Nephron progenitor cell (in vitro differentiated cells): ENCODE data around the gene PDGFRB.

ENCODE experiments used
- DNase-seq: peaks from one replicate; pipeline ENCODE4 v3.0.0; 2021
- H3K27ac Mint-ChIP-seq: 2 replicates; pipeline ENCODE4 v1.8.0; 2021; ENCODE audit warnings: mild to moderate bottlenecking, moderate library complexity, mixed read lengths
- H3K27me3 Mint-ChIP-seq: 2 replicates; pipeline ENCODE4 v1.8.0; 2021; ENCODE audit warnings: mild to moderate bottlenecking, low read depth, mixed read lengths; ENCODE audit not compliant: poor library complexity
- H3K36me3 Mint-ChIP-seq: 2 replicates; pipeline ENCODE4 v1.8.0; 2021; ENCODE audit warnings: low read depth, mixed read lengths
- H3K4me1 Mint-ChIP-seq: 2 replicates; pipeline ENCODE4 v1.8.0; 2021; ENCODE audit warnings: mixed read lengths
- H3K4me3 Mint-ChIP-seq: 2 replicates; pipeline ENCODE4 v1.8.0; 2021; ENCODE audit warnings: mild to moderate bottlenecking, moderate library complexity, mixed read lengths
- H3K9me3 Mint-ChIP-seq: 2 replicates; pipeline ENCODE4 v1.8.0; 2021; ENCODE audit warnings: mild to moderate bottlenecking, moderate library complexity, mixed read lengths
- TF ChIP-seq, protein P1 (sequence below): fragments of 200-600 bp; sonication (generic); IDR thresholded peaks from 2 replicates; pipeline ENCODE4 v1.5.0; 2021; ENCODE audit warnings: antibody characterized with exemption

The PDGFRB gene

DNA sequence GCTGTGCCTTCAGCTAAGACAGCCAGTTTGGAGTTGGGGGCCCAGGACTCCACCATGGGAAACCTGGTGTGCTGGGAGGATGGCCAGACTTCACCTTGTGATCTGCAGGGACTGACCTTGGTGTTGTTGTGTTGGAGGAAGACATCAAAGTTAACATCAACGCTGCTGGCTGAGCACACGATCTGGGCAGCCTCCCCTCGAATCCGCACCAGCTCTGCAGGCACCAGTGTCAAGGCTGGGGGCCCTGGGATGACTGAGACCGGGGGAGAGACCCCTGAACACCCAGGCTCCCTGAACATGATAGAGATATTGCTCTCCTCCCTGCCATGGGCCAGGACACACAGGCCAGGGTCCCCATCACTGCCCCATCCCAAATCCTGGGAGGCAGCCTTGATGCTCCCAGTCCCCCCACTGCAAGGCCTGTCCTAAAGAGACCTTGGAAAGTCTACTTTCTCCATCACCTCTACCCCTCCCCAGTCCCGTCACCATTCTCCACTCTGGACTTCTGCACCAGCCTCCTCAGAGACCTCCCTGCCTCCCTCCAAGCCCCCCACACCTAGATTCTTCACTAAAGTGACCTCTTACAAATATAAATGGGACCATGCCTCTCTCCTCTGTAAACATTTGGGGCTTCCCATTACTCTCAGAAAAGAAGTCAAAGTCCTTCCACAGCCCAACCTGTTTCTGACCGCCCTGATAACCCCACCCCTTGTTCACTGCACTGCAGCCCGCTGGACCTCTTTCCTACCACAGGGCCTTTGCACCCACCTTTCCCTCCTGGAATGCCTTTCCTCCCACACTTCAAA lies 77.4 kb downstream of the PDGFRB start:
- peaks cover 5% of the 10 kb centered on the region for H3K27me3 Mint-ChIP-seq
- no peaks in the 10 kb centered on the region for H3K9me3 Mint-ChIP-seq
- no peak overlapping the region for H3K4me3 Mint-ChIP-seq
- no peaks in the 10 kb centered on the region for H3K36me3 Mint-ChIP-seq
- DNase-seq, result no peak
- TF ChIP-seq, protein P1, sequence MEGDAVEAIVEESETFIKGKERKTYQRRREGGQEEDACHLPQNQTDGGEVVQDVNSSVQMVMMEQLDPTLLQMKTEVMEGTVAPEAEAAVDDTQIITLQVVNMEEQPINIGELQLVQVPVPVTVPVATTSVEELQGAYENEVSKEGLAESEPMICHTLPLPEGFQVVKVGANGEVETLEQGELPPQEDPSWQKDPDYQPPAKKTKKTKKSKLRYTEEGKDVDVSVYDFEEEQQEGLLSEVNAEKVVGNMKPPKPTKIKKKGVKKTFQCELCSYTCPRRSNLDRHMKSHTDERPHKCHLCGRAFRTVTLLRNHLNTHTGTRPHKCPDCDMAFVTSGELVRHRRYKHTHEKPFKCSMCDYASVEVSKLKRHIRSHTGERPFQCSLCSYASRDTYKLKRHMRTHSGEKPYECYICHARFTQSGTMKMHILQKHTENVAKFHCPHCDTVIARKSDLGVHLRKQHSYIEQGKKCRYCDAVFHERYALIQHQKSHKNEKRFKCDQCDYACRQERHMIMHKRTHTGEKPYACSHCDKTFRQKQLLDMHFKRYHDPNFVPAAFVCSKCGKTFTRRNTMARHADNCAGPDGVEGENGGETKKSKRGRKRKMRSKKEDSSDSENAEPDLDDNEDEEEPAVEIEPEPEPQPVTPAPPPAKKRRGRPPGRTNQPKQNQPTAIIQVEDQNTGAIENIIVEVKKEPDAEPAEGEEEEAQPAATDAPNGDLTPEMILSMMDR, result no peak
- H3K4me1 Mint-ChIP-seq, result peaks cover 42% of the 10 kb centered on the region
- peak overlapping the region; percentile 36 for H3K27ac Mint-ChIP-seq

DNA sequence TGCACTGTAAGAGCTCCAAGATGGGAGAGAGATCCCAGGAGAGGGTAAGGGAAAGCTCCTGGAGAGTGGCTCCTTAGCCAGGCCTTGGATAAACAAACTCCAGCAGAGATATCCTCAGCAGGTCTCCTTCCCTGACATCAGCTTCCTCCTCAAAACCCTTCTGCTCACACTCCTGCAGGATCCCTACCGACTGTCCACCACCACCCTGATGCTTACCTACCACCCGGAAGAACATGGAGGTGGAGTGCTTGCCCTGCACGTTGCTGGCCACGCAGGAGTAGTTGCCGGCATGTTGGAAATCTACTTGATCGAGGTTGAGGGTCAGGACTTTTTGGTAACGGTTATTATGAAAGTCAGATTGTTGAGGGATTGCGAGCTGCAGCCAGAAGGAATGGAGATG lies 78.6 kb downstream of the PDGFRB start:
- H3K27me3 Mint-ChIP-seq, result peaks cover 9% of the 10 kb centered on the region
- H3K9me3 Mint-ChIP-seq, result peaks cover 4% of the 10 kb centered on the region
- H3K27ac Mint-ChIP-seq, result no peak overlapping the region
- no peak for DNase-seq
- no peak overlapping the region for H3K4me3 Mint-ChIP-seq
- no peaks in the 10 kb centered on the region for H3K36me3 Mint-ChIP-seq
- TF ChIP-seq, protein P1, result no peak
- H3K4me1 Mint-ChIP-seq, result peaks cover 31% of the 10 kb centered on the region

DNA sequence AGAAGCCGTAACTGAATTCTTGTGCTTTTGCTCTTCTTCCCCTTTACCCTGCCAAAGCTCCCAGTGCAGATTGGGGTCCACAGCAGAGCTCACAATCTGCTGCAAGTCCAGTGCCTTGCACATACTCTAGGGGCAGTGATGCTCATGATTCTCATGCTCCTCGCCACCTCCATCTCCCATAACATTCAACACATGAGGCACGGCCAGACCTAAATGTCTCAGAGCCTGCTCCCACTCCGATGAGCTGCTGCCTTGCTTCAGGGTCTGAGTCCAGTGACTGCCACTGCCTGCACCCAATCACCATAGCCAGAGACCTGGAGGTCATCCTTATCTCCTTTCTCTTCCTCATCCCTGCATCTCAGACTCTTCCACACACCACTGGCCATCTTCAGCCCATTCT lies 79.8 kb downstream of the PDGFRB start:
- Mint-ChIP-seq H3K4me1 (peaks cover 18% of the 10 kb centered on the region), H3K4me3 (no peak overlapping the region), H3K36me3 (no peaks in the 10 kb centered on the region), H3K9me3 (peaks cover 4% of the 10 kb centered on the region), H3K27ac (no peak overlapping the region), H3K27me3 (peaks cover 9% of the 10 kb centered on the region)
- TF ChIP-seq, protein P1, result no peak
- DNase-seq, result no peak

DNA sequence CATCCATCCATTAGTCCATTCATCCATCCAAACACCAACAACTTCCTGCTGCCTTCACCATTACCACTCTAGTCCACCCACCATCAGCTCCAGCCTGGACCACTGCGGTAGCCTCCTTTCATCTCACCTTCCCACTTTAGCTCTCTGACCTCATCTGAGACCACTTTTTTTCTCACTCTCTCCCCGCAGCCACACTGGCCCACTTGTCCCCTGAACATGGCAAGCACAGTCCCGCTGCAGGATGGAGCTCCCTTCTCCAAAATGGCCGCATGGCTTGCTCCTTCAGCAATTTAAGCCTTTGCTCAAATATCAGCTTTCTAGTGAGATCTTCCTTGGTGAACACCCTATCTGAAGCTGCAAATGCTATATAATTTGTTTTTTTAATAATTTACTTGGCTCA lies 80.4 kb downstream of the PDGFRB start:
- Mint-ChIP-seq H3K27ac (no peak overlapping the region), H3K9me3 (peaks cover 4% of the 10 kb centered on the region), H3K4me1 (peaks cover 14% of the 10 kb centered on the region), H3K27me3 (peaks cover 9% of the 10 kb centered on the region), H3K4me3 (no peak overlapping the region), H3K36me3 (no peaks in the 10 kb centered on the region)
- no peak for DNase-seq
- TF ChIP-seq, protein P1, result no peak

DNA sequence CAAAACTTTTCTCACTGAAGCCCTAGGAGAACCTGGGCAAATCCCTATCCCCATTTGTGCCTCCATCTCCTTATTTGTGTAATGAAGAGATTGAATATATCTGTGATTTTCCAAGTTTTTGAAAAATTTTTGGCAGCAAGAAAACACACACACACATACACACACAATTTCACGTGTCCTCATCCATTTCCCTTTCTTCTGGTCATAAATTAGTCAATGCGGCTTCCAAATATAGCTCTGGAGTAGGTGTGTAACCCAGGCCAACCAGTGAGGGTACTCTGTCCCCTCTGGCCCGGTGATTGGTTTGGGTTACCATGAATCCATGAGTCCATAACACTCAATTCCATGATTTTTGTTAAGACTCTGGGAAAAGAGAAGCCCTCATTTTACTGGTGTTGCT lies 82.0 kb downstream of the PDGFRB start:
- peaks cover 6% of the 10 kb centered on the region for H3K4me1 Mint-ChIP-seq
- H3K9me3 Mint-ChIP-seq, result peaks cover 4% of the 10 kb centered on the region
- DNase-seq, result no peak
- H3K36me3 Mint-ChIP-seq, result no peaks in the 10 kb centered on the region
- no peak overlapping the region for H3K27ac Mint-ChIP-seq
- H3K27me3 Mint-ChIP-seq, result peaks cover 6% of the 10 kb centered on the region
- no peak overlapping the region for H3K4me3 Mint-ChIP-seq
- TF ChIP-seq, protein P1, result no peak

DNA sequence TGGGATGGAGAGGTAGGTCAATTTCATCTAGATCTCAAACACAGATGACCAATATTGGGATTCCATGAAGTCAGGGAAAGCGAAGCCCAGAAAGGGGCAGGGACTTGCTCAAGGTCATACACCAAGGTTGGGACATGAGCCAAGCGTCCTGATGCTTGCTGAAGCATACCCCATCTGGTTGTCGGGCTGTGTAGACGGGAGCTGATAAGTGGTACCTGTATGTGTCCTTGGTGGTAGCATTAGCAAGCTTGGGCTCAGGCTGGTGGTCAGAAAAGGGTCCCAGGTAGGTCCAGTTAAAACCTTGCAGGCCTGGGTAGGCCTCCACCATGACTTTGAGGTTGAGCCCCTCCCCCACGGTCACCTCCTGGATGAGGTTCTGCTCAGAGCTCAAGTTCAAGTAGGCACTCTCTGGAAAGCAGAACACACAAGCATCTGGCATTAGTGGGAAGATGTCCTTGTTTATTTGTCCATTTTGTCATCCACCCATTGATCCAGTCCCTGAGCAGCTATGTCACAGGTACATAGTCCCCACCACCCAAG lies 82.5 kb downstream of the PDGFRB start:
- Mint-ChIP-seq H3K36me3 (no peaks in the 10 kb centered on the region), H3K4me1 (peaks cover 8% of the 10 kb centered on the region), H3K9me3 (peaks cover 4% of the 10 kb centered on the region), H3K4me3 (no peak overlapping the region), H3K27me3 (peaks cover 4% of the 10 kb centered on the region), H3K27ac (no peak overlapping the region)
- TF ChIP-seq, protein P1, result no peak
- DNase-seq, result no peak
